Prostate gland (tissue), 2 donors: ENCODE measurements around the gene TMEM100. TPM values are rescaled to one million over a fixed set of nuclear protein-coding genes. Genes with fewer than 3 reads are reported as not detected.

Experiments used
- DNase-seq: peaks from one replicate; pipeline ENCODE4 v3.0.0-alpha.2; 2019; ENCODE audit warnings: low spot score
- H3K27ac ChIP-seq, 2 donors: fragments of 200-600 bp; sonication (generic); 2 replicates each; pipeline ENCODE4 v1.5.1; 2017 to 2019
- H3K27me3 ChIP-seq: fragments of 200-600 bp; sonication (generic); replicated peaks from 2 replicates; pipeline ENCODE4 v1.5.1; 2019; ENCODE audit not compliant: insufficient read depth
- H3K36me3 ChIP-seq, 2 donors: fragments of 200-600 bp; sonication (generic); 1 replicate in 1 of 2; 2 replicates in 1 of 2; pipeline versions ENCODE4 v1.5.1 to v1.8.1; 2017 to 2019
- H3K4me1 ChIP-seq: fragments of 200-600 bp; sonication (generic); replicated peaks from 2 replicates; pipeline ENCODE4 v1.5.1; 2019
- H3K4me3 ChIP-seq, 2 donors: fragments of 200-600 bp; sonication (generic); 2 replicates each; pipeline ENCODE4 v1.5.1; 2017 to 2019
- H3K9me3 ChIP-seq: fragments of 200-600 bp; sonication (generic); 2 replicates; pipeline ENCODE4 v1.5.1; 2017
- POLR2A ChIP-seq: fragments of 450-650 bp; IDR thresholded peaks from one replicate; pipeline ENCODE4 v1.6.1; 2016; ENCODE audit warnings: antibody characterized with exemption, mild to moderate bottlenecking
- POLR2AphosphoS5 ChIP-seq: sonication (generic); formaldehyde crosslinking; IDR thresholded peaks from one replicate; pipeline ENCODE4 v1.6.1; 2017; ENCODE audit warnings: antibody characterized with exemption
- WGBS: methylation state at CpG from one replicate; pipeline ENCODE4 v1.1.5; 2018; 5-methylcytosine and 5-hydroxymethylcytosine counted together
- intact Hi-C: fragments of 100-400 bp; cut with DNase I; formaldehyde crosslinking; loops from one replicate; pipeline ENCODE4 v1.14.2; 2022
- total RNA-seq, 2 donors: library from RNA; depleted of rRNA; stranded (reverse); fragments of >200 nt; gene quantifications; one replicate each; pipeline ENCODE4 v1.1.0, GENCODE V29; 2016
- TF ChIP-seq, protein P1 (sequence below), 4 experiments: fragments of 200-600 bp in 2 of 4; fragments of 450-650 bp in 2 of 4; sonication (generic) in 2 of 4; IDR thresholded peaks; 1 replicate in 3 of 4; 2 replicates in 1 of 4; pipeline ENCODE4 v1.5.1; 2016 to 2019; ENCODE audit warnings: antibody characterized with exemption in 4 of 4, mild to moderate bottlenecking in 2 of 4, moderate library complexity in 2 of 4

The TMEM100 gene
- total RNA-seq, 2 donors from 2014 or later = 1.2 to 3.2 TPM

DNA sequence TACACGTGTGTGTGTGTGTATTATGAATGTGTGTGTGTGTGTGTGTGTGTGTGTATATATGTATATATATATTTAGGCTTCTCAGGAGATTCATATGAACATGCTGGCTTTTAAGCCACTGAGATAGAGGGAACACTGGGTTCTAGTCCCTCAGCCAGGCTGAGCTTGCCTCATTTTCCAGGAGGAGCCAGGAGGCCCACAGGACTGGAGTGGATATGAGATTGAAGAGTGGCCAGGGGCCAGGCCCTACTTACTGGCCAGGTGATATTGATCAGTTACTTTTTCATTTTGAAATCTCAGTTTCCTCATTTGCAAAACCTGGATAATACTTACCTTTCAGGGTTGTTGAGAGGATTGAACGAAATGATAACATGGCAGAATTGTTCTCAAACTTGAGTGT lies 34.0 kb upstream of the TMEM100 start:
- H3K36me3 ChIP-seq = no peaks in the 10 kb centered on the region
- no peaks in the 10 kb centered on the region for H3K9me3 ChIP-seq
- DNase-seq = no peak

DNA sequence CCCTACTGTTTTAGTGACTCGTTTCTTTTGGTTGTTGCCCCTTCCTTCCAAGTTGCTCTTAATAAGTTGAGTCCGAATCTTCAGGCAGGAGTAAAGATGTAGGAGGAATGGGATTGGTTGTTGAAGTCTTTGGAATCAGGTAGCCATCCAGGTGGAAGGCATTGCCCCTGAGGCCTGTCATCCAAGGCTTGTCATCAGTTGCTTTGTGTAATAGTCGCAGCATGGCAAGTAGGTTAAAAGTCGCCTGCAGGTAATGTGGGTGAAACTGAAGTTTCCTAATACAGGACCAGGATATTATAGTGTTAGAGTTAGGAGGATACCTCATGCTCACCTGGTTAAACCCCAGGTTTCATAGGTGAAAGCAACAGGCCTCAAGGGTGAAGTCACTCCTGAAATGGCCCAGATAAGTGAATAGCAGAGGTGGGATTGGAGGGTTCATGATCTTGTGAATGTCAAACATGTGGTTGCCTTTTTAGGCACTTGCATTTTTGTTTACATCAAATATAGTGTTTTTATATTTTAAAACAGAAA lies 29.1 kb upstream of the TMEM100 start:
- Histone ChIP-seq H3K36me3 (no peaks in the 10 kb centered on the region), H3K27ac (peak overlapping the region in 1 of 2 donors; percentile 74), H3K27me3 (no peaks in the 10 kb centered on the region), H3K9me3 (no peaks in the 10 kb centered on the region), H3K4me1 (peaks cover 7% of the 10 kb centered on the region), H3K4me3 (peak overlapping the region; percentile 54 to 58)
- TF ChIP-seq POLR2A (no peak), POLR2AphosphoS5 (no peak)
- TF ChIP-seq, protein P1, sequence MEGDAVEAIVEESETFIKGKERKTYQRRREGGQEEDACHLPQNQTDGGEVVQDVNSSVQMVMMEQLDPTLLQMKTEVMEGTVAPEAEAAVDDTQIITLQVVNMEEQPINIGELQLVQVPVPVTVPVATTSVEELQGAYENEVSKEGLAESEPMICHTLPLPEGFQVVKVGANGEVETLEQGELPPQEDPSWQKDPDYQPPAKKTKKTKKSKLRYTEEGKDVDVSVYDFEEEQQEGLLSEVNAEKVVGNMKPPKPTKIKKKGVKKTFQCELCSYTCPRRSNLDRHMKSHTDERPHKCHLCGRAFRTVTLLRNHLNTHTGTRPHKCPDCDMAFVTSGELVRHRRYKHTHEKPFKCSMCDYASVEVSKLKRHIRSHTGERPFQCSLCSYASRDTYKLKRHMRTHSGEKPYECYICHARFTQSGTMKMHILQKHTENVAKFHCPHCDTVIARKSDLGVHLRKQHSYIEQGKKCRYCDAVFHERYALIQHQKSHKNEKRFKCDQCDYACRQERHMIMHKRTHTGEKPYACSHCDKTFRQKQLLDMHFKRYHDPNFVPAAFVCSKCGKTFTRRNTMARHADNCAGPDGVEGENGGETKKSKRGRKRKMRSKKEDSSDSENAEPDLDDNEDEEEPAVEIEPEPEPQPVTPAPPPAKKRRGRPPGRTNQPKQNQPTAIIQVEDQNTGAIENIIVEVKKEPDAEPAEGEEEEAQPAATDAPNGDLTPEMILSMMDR (IDR thresholded peaks at IDR 0.05) = no peak
- no peak for DNase-seq
- 72% methylated on average over 4 of the region's 4 CpGs for WGBS
- intact Hi-C loops = no loop called here

More for the DNA sequence above, 34.0 kb upstream of the TMEM100 start:
- 93% methylated on average over 2 of the region's 2 CpGs for WGBS
- TF ChIP-seq, protein P1 (IDR thresholded peaks at IDR 0.05) = no peak
- TF ChIP-seq POLR2AphosphoS5 (no peak), POLR2A (no peak)
- Histone ChIP-seq H3K4me3 (no peak overlapping the region), H3K27me3 (no peaks in the 10 kb centered on the region), H3K27ac (no peak overlapping the region), H3K4me1 (peaks cover 7% of the 10 kb centered on the region)
- intact Hi-C loops = no loop called here

GRCh38 chr17:55750750-55751657 lies 28.3 kb upstream of the TMEM100 start, which contains the start of gene PCTP:
Gene PCTP, plus strand, starts transcription at chr17:55751051. Its CDS starts 53 bp downstream, at chr17:55751104.
- Histone ChIP-seq H3K27me3 (no peaks in the 10 kb centered on the region), H3K4me1 (peaks cover 7% of the 10 kb centered on the region), H3K27ac (peak within 1 kb of the TSS; percentile 61 to 74), H3K4me3 (peak within 1 kb of the TSS; percentile 54 to 58), H3K36me3 (no peaks in the 10 kb centered on the region), H3K9me3 (no peaks in the 10 kb centered on the region)
- intact Hi-C loops = no loop called here
- DNase-seq = peak; percentile 76
- TF ChIP-seq, protein P1 (IDR thresholded peaks at IDR 0.05) = peak in 3 of 4 experiments; percentile 16 to 46 (median 39)
- TF ChIP-seq POLR2AphosphoS5 = peak; percentile 79
- peak; percentile 69 for TF ChIP-seq POLR2A
- under 1% methylated on average over 52 of the region's 53 CpGs for whole genome bisulfite sequencing

DNA sequence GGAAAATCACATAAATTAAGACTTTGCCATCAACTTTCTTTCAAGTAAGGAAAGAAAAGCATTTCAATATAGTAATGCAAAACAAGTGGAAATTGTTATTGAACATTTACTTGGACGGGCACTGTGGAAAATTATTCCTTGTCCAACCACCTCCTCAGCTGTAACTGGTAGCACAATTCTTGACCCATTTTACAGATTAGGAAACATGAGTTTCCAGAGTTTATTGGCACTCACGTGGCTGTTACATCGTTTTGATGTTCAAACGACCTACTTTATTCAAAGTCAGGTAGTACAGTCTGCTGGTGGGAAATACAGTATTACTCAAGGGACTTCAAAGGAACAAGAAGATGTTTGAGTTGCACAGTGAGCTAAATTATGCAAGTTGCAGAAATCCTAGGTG lies 27.3 kb upstream of the TMEM100 start:
- no peak for DNase-seq
- no peaks in the 10 kb centered on the region for H3K27me3 ChIP-seq
- peaks cover 7% of the 10 kb centered on the region for H3K4me1 ChIP-seq
- H3K9me3 ChIP-seq = no peaks in the 10 kb centered on the region
- WGBS = 80% methylated on average over 4 of the region's 4 CpGs
- intact Hi-C loops = no loop called here
- H3K36me3 ChIP-seq = no peaks in the 10 kb centered on the region
- no peak overlapping the region for H3K27ac ChIP-seq
- H3K4me3 ChIP-seq = no peak overlapping the region
- TF ChIP-seq, protein P1 (IDR thresholded peaks at IDR 0.05) = no peak
